ENCODE data around the gene GOLGA2. TPM values are rescaled to one million over a fixed set of nuclear protein-coding genes. Genes with fewer than 3 reads are reported as not detected.

The GOLGA2 gene
- total and polyA plus RNA-seq, 2 donors (not counting 1 experiment from before 2014, with no cell fraction given) = 23.2 to 87.3 TPM

GRCh38 chr9:128208386-128208785 is 67.4 kb downstream of the GOLGA2 start:
- H3K36me3 ChIP-seq (replicated peaks in 1 of 2; ENCODE audit: control extremely low read depth in 1 of 2, control insufficient read depth in 1 of 2, extremely low read depth in 1 of 2, insufficient read depth in 2 of 2, low read length in 1 of 2) = no peaks in the 10 kb centered on the region
- CTCF ChIA-PET = interaction anchor here (0.9 kb wide), 1 partner anchor 9 kb away, joined by 4 read pairs; no protein-coding TSS in a partner anchor
- H3K4me1 Mint-ChIP-seq = peaks cover 5% of the 10 kb centered on the region
- H3K79me2 ChIP-seq (ENCODE audit: control insufficient read depth, insufficient read depth, low read length) = no peaks in the 10 kb centered on the region
- peaks cover 0 to 40% (median 8%) of the 10 kb centered on the region in 4 experiments for H3K27me3 ChIP-seq (replicated peaks in 1 of 4; ENCODE audit: control extremely low read depth in 1 of 4, control insufficient read depth in 3 of 4, insufficient read depth in 4 of 4, low read length in 3 of 4)
- no peak overlapping the region for H3K4me2 ChIP-seq (replicated peaks; ENCODE audit: low read depth, low read length, poor library complexity, severe bottlenecking)
- ATAC-seq (ENCODE audit: low read depth) (no peak), DNase-seq (no peak)
- no peak overlapping the region for H3K27ac Mint-ChIP-seq
- no peak overlapping the region for H3K27ac ChIP-seq (ENCODE audit: low read length in 2 of 2)
- H3K9me3 Mint-ChIP-seq (ENCODE audit: insufficient read depth) = no peaks in the 10 kb centered on the region
- H3K9ac ChIP-seq (ENCODE audit: low read length) = no peak overlapping the region
- H4K20me1 ChIP-seq (ENCODE audit: control insufficient read depth, insufficient read depth, low read length, poor library complexity, severe bottlenecking) = no peaks in the 10 kb centered on the region
- peaks cover 44% of the 10 kb centered on the region for H3K27me3 Mint-ChIP-seq
- no peak overlapping the region for H3K4me3 ChIP-seq (ENCODE audit: control extremely low read depth in 1 of 5, extremely low read depth in 1 of 5, insufficient read depth in 1 of 5, low read depth in 2 of 5, low read length in 4 of 5)
- POLR2A ChIA-PET = interaction anchor here (0.5 to 0.7 kb wide), 3 partner anchors 12 to 155 kb away, joined by 3 to 8 read pairs (median 5); no protein-coding TSS in a partner anchor
- no peak overlapping the region for H2AFZ ChIP-seq (ENCODE audit: insufficient read depth, low read depth, low read length, poor library complexity, severe bottlenecking)
- H3K4me1 ChIP-seq (ENCODE audit: control insufficient read depth in 2 of 2, insufficient read depth in 2 of 2, low read length in 2 of 2) = peaks cover 8 to 11% of the 10 kb centered on the region in 2 donors
- intact Hi-C loops (cut with micrococcal nuclease) = no loop called here
- H3K9me3 ChIP-seq (ENCODE audit: control extremely low read depth in 1 of 3, control insufficient read depth in 2 of 3, insufficient read depth in 1 of 3, low read length in 2 of 3) = no peaks in the 10 kb centered on the region
- H3K4me3 Mint-ChIP-seq = no peak overlapping the region
- 94% methylated on average over 7 of the region's 7 CpGs for WGBS (ENCODE audit: insufficient coverage)
- no peak for TF ChIP-seq EZH2 (IDR thresholded peaks at IDR 0.05; ENCODE audit: borderline replicate concordance, insufficient read depth, low read depth, low read length, poor library complexity, severe bottlenecking)
- TF ChIP-seq, protein P1, sequence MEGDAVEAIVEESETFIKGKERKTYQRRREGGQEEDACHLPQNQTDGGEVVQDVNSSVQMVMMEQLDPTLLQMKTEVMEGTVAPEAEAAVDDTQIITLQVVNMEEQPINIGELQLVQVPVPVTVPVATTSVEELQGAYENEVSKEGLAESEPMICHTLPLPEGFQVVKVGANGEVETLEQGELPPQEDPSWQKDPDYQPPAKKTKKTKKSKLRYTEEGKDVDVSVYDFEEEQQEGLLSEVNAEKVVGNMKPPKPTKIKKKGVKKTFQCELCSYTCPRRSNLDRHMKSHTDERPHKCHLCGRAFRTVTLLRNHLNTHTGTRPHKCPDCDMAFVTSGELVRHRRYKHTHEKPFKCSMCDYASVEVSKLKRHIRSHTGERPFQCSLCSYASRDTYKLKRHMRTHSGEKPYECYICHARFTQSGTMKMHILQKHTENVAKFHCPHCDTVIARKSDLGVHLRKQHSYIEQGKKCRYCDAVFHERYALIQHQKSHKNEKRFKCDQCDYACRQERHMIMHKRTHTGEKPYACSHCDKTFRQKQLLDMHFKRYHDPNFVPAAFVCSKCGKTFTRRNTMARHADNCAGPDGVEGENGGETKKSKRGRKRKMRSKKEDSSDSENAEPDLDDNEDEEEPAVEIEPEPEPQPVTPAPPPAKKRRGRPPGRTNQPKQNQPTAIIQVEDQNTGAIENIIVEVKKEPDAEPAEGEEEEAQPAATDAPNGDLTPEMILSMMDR (IDR thresholded peaks at IDR 0.05) = no peak
